Vagina (tissue), 2 donors: ENCODE measurements around the gene NAA15. TPM values are rescaled to one million over a fixed set of nuclear protein-coding genes. Genes with fewer than 3 reads are reported as not detected.
"Not testable (repeated sequence)": the region's sequence is repeated elsewhere in the genome, so short reads cannot be mapped to it uniquely, and the experiment has no call there.

Experiments
- DNase-seq, 2 donors: peaks; one replicate each; pipeline ENCODE4 v3.0.0-alpha.2; 2017; ENCODE audit errors: extremely low spot score in 2 of 2
- H3K27ac ChIP-seq: fragments of 200-600 bp; sonication (generic); one replicate; pipeline ENCODE4 v1.5.1; 2019
- H3K27me3 ChIP-seq: fragments of 200-600 bp; sonication (generic); one replicate; pipeline ENCODE4 v1.5.1; 2019
- H3K36me3 ChIP-seq, 2 donors: fragments of 200-600 bp; sonication (generic); one replicate each; pipeline ENCODE4 v1.5.1; 2017 to 2019
- H3K4me1 ChIP-seq: fragments of 200-600 bp; sonication (generic); one replicate; pipeline ENCODE4 v1.5.1; 2019
- H3K4me3 ChIP-seq, 2 donors: fragments of 200-600 bp; sonication (generic); 1 replicate in 1 of 2; 2 replicates in 1 of 2; pipeline ENCODE4 v1.5.1; 2016 to 2019
- H3K9me3 ChIP-seq: fragments of 200-600 bp; sonication (generic); one replicate; pipeline ENCODE4 v1.5.1; 2019
- CTCF ChIP-seq, 3 experiments: fragments of 450-650 bp in 2 of 3; fragments of 200-600 bp in 1 of 3; sonication (generic) in 1 of 3; IDR thresholded peaks; one replicate each; pipeline ENCODE4 v1.5.1; 2017 to 2019; ENCODE audit warnings: antibody characterized with exemption in 3 of 3, mild to moderate bottlenecking in 2 of 3, moderate library complexity in 2 of 3
- POLR2A ChIP-seq, 2 donors: fragments of 450-650 bp; IDR thresholded peaks; one replicate each; pipeline ENCODE4 v1.6.1; 2017; ENCODE audit warnings: antibody characterized with exemption in 2 of 2, mild to moderate bottlenecking in 2 of 2, moderate library complexity in 2 of 2
- POLR2AphosphoS5 ChIP-seq, 2 donors: sonication (generic); formaldehyde crosslinking; IDR thresholded peaks; one replicate each; pipeline ENCODE4 v1.9.0; 2017; ENCODE audit warnings: antibody characterized with exemption in 2 of 2, mild to moderate bottlenecking in 2 of 2, low read depth in 1 of 2; ENCODE audit not compliant: insufficient read depth in 1 of 2
- intact Hi-C: fragments of 100-400 bp; cut with DNase I; formaldehyde crosslinking; loops from one replicate; pipeline ENCODE4 v1.15.1; 2023
- total RNA-seq: library from RNA; depleted of rRNA; stranded (reverse); fragments of >200 nt; gene quantifications from one replicate; pipeline ENCODE4 v1.2.3, GENCODE V29; 2016

NAA15 gene
- total RNA-seq, 1 donor from 2014 or later, result 35.1 TPM

GRCh38 chr4:139301821-139302611, 711 bp downstream of the NAA15 start, which contains the start of gene NDUFC1:
NDUFC1 (minus strand) TSS chr4:139302477; CDS start chr4:139295798, 6,679 bp downstream.
- TF ChIP-seq CTCF (IDR thresholded peaks at IDR 0.05), result no peak
- TF ChIP-seq POLR2AphosphoS5 (IDR thresholded peaks at IDR 0.05; ENCODE audit: insufficient read depth in 1 of 2, low read depth in 1 of 2), result no peak
- no peak for TF ChIP-seq POLR2A (IDR thresholded peaks at IDR 0.05)
- DNase-seq, result no peak
- H3K27ac ChIP-seq, result peak within 1 kb of the TSS; percentile 89
- no peaks in the 10 kb centered on the region for H3K9me3 ChIP-seq
- H3K36me3 ChIP-seq, result peaks cover 0 to under 1% of the 10 kb centered on the region in 2 donors
- intact Hi-C loops, result loop anchor here (5.0 kb wide), 1 partner anchor 125 kb away; the partner anchor contains the start of gene ELF2
- peaks cover 43% of the 10 kb centered on the region for H3K4me1 ChIP-seq
- no peaks in the 10 kb centered on the region for H3K27me3 ChIP-seq
- H3K4me3 ChIP-seq, result peak within 1 kb of the TSS; percentile 68 to 94

GRCh38 chr4:139304920-139305319, 3.6 kb downstream of the NAA15 start:
- no peak for DNase-seq
- Histone ChIP-seq H3K27me3 (no peaks in the 10 kb centered on the region), H3K27ac (no peak overlapping the region), H3K4me3 (no peak overlapping the region), H3K9me3 (no peaks in the 10 kb centered on the region), H3K4me1 (peaks cover 42% of the 10 kb centered on the region), H3K36me3 (peaks cover 0 to 8% of the 10 kb centered on the region in 2 donors)
- intact Hi-C loops, result loop anchor here (5.0 kb wide), 1 partner anchor 128 kb away; the partner anchor contains the start of gene ELF2
- TF ChIP-seq POLR2A (IDR thresholded peaks at IDR 0.05) (no peak), CTCF (IDR thresholded peaks at IDR 0.05) (no peak), POLR2AphosphoS5 (IDR thresholded peaks at IDR 0.05; ENCODE audit: insufficient read depth in 1 of 2, low read depth in 1 of 2) (no peak)

- Histone ChIP-seq H3K27me3 (no peaks in the 10 kb centered on the region), H3K9me3 (no peaks in the 10 kb centered on the region), H3K36me3 (peaks cover 0 to 8% of the 10 kb centered on the region in 2 donors), H3K4me3 (no peak overlapping the region), H3K4me1 (peaks cover 47% of the 10 kb centered on the region), H3K27ac (no peak overlapping the region)
- DNase-seq, result no peak
- intact Hi-C loops, result no loop called here
- TF ChIP-seq POLR2A (IDR thresholded peaks at IDR 0.05), result no peak
- no peak for TF ChIP-seq CTCF (IDR thresholded peaks at IDR 0.05)
- no peak for TF ChIP-seq POLR2AphosphoS5 (IDR thresholded peaks at IDR 0.05; ENCODE audit: insufficient read depth in 1 of 2, low read depth in 1 of 2)
Measured at GRCh38 chr4:139311909-139312308, 10.6 kb downstream of the NAA15 start.

GRCh38 chr4:139312552-139313332, 11.4 kb downstream of the NAA15 start:
- Histone ChIP-seq H3K9me3 (no peaks in the 10 kb centered on the region), H3K27ac (no peak overlapping the region)
- DNase-seq, result no peak

GRCh38 chr4:139313414-139313813, 12.1 kb downstream of the NAA15 start:
- H3K36me3 ChIP-seq, H3K27ac ChIP-seq, H3K27me3 ChIP-seq, H3K9me3 ChIP-seq, intact Hi-C loops, DNase-seq, H3K4me3 ChIP-seq: not testable (repeated sequence)
- H3K4me1 ChIP-seq, result peaks cover 42% of the 10 kb centered on the region

More at GRCh38 chr4:139312552-139313332, 11.4 kb downstream of the NAA15 start:
- H3K27me3 ChIP-seq, result no peaks in the 10 kb centered on the region
- intact Hi-C loops, result no loop called here
- peaks cover 42% of the 10 kb centered on the region for H3K4me1 ChIP-seq
- TF ChIP-seq POLR2A (IDR thresholded peaks at IDR 0.05) (no peak), CTCF (IDR thresholded peaks at IDR 0.05) (no peak), POLR2AphosphoS5 (IDR thresholded peaks at IDR 0.05; ENCODE audit: insufficient read depth in 1 of 2, low read depth in 1 of 2) (no peak)
- H3K4me3 ChIP-seq, result no peak overlapping the region
- H3K36me3 ChIP-seq, result peaks cover 0 to 3% of the 10 kb centered on the region in 2 donors
